ENCODE data around the gene MEGF8.

MEGF8 gene

GRCh38 chr19:42355896-42356295 lies 30.5 kb downstream of the MEGF8 start:
- DNase-seq (ENCODE audit: low spot score), result no peak

DNA sequence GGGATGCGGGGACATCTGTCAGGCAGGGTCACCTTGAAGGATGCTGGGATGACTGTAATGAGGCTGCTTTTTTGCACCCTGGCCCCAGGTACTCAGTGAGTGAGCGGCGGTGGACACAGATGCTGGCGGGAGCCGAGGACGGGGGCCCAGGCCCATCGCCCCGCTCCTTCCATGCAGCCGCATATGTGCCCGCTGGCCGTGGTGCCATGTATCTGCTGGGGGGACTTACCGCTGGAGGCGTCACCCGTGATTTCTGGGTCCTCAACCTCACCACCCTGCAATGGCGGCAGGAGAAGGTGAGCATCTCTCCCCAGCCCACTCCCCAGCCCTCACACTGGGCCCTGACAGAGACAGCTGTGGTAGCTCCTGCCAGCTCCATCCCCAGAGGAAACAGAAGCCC lies 31.3 kb downstream of the MEGF8 start:
- DNase-seq (ENCODE audit: low spot score), result no peak

DNA sequence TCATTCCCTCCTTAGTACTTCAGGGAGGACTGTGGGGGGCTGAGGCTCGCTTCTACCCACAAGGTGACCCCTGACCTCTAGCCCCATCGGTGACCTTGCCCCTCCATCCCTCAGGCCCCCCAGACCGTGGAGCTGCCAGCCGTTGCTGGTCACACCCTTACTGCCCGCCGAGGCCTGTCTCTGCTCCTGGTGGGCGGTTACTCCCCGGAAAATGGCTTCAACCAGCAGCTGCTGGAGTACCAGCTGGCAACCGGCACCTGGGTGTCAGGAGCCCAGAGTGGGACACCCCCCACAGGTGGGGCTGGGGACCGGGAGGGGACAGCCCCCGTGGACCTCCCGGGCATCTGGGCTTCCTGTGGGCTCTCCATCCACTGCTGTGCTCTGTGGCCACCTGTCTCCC lies 31.9 kb downstream of the MEGF8 start:
- DNase-seq (ENCODE audit: low spot score), result no peak

GRCh38 chr19:42360787-42361544 lies 35.5 kb downstream of the MEGF8 start:
- DNase-seq (ENCODE audit: low spot score), result no peak

GRCh38 chr19:42361545-42361910 lies 36.1 kb downstream of the MEGF8 start:
- DNase-seq (ENCODE audit: low spot score), result no peak

- no peak for DNase-seq (ENCODE audit: low spot score)
These were observed 36.9 kb downstream of the MEGF8 start for GRCh38 chr19:42362342-42362741.

GRCh38 chr19:42362891-42363440 lies 37.5 kb downstream of the MEGF8 start:
- DNase-seq (ENCODE audit: low spot score), result no peak

GRCh38 chr19:42363614-42364346 lies 38.3 kb downstream of the MEGF8 start:
- DNase-seq (ENCODE audit: low spot score), result peak; percentile 62

GRCh38 chr19:42366673-42367072 lies 41.2 kb downstream of the MEGF8 start:
- DNase-seq (ENCODE audit: low spot score), result no peak

DNA sequence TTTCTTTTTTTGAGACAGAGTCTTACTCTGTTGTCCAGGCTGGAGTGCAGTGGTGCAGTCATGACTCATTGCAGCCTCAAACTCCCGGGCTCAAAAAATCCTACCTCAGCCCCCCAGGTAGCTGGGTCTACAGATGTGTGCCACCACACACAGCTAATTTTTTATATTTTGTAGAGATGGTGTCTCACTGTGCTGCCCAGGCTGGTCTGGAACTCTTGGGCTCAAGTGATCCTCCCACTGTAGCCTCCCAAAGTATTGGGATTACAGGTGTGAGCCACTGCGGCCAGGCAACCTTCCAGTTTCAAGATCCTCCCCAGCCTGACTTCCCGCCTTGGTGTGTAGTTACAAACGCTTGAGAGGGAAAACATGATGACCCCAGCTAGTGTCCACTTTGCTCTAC lies 42.5 kb downstream of the MEGF8 start:
- no peak for DNase-seq (ENCODE audit: low spot score)

DNA sequence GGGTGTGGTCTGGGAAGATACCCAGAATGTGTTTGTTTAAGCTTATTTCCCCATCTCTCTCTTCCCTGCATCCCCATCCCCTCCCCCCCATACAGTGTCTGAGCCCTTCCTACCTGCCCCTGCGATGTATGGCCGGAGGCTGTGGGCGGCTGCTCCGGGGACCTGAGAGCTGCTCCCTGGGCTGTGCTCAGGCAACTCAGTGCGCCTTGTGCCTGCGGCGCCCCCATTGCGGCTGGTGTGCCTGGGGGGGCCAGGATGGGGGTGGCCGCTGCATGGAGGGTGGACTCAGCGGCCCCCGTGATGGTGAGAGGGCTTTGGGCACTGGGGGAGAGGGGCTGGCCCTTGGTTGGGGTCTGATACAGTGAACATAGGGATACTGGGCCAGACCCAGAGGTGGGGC lies 42.9 kb downstream of the MEGF8 start:
- DNase-seq (ENCODE audit: low spot score), result no peak

DNA sequence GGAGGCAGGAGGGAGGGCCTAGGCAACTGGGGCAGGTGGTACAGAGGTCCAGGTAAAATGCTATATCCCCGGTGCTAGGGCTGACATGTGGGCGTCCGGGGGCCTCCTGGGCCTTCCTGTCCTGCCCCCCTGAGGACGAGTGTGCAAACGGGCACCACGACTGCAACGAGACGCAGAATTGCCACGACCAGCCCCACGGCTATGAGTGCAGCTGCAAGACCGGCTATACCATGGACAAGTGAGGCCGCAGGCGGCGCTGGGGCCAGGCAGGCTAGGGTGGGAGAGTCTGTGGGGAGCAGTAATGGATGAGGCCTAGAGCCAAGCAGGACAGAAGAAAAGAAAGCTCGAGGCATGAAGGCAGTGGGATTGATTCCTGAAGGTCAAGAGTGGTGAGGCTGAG lies 43.3 kb downstream of the MEGF8 start:
- no peak for DNase-seq (ENCODE audit: low spot score)

DNA sequence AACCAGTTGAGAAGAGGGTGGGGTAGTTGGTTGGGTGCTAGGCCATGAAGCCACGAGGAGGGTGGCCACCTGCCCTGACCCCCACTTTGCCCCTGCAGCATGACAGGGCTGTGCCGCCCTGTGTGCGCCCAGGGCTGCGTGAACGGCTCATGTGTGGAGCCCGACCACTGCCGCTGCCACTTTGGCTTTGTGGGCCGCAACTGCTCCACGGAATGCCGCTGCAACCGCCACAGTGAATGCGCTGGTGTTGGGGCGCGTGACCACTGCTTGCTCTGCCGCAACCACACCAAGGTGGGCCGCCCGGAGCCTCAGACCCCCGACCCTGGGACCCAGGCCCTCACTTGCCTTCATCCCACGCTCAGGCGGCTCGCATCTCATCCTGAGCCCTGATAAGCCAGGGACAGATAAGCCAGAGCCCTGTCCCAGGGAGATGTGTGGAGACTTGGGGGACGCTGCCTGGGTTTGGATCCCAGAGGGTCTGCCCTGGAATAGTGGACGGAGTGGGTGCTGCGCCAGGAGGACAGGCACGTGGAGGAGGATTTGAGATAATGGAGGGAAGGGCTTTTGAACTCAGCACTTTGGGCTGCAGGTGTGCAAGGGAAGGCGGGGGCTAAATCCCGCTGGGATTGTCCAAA lies 44.1 kb downstream of the MEGF8 start:
- DNase-seq (ENCODE audit: low spot score), result no peak

DNA sequence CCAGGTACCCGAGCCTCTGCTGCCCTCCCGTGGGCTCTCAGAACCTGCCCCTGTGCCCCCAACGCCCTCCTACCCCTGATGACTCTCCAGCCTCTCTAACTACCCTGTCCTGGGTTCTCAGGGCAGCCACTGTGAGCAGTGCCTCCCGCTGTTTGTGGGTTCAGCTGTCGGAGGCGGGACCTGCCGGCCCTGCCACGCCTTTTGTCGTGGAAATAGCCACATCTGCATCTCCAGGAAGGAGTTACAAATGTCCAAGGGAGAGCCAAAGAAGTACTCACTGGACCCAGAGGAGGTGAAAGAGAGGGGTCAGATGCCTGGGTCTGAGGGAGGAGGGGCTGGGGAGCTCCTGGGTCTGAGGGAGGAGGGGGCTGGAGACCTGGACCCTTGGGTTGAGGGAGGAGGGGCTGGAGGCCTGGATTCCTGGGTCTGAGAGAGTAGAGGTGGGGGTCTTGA lies 44.7 kb downstream of the MEGF8 start:
- no peak for DNase-seq (ENCODE audit: low spot score)

- DNase-seq (ENCODE audit: low spot score), result no peak
These were observed 45.3 kb downstream of the MEGF8 start for GRCh38 chr19:42370626-42371175.

GRCh38 chr19:42374826-42375376 lies 49.5 kb downstream of the MEGF8 start:
- no peak for DNase-seq (ENCODE audit: low spot score)

GRCh38 chr19:42375415-42376176 lies 50.2 kb downstream of the MEGF8 start:
- no peak for DNase-seq (ENCODE audit: low spot score)

GRCh38 chr19:42376177-42376555 lies 50.7 kb downstream of the MEGF8 start:
- no peak for DNase-seq (ENCODE audit: low spot score)

DNA sequence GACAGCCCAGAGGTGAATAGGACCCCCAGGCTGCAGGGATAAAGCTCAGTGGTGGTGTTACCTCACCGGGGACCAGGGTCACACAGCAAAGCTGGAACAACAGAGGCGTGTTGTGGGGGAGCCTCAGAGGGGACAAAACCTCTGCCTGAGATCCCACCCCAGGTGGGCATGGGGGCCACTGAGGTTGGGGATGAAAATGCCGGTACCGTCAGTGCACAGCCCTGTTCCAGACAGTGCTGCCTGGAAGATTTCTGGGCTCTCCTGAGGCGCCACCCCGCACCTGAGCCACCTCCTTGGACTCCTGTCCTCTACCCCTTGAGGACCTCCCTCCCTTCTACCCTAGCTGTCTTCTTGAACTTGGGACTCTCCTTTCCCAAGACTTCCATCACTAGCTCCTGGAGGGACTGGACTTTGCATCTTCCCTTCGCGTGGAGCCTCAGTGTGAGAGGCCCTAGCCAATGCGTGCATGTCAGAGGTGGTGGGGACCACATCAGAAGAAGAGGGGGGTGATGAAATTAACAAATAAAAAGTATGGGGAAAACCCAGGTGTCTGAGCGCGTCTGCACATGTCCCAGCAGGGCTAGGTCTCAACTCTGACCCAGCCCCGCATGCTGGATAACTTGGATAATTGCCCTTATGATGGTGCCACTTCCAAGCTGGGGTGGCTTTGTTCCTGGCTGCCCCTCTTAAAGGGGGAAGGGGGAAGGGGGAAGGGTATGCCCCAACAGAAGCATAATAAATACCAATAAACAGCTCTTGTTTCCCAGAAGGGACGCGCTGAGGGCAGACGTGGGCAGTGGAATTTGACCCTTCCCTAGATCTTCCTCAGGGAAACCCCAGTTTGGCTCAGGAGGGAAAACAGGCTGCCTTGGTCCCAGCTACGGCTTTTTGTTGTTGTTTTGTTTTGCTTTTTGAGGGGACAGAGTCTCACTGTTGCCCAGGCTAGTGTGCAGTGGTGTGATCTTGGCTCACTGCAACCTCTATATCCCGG lies 53.1 kb downstream of the MEGF8 start:
- DNase-seq (ENCODE audit: low spot score), result no peak

DNA sequence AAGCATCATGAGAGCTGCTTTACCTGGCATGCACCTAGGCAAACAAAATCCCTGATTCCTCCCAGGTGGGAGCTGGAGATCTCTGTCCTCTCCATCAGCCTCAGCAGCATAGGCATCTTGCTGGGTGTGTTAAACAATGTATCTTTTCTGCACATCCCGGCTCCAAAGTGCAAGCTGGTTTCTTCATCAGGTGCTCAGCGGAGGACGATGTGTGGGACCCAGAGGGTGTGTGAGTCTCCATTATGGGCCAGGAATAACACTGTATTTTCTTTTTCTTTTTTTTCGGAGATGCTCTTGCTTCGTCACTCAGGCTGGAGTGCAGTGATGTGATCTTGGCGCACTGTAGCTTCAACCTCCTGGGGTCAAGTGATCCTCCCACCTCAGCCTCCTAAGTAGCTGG lies 54.7 kb downstream of the MEGF8 start:
- no peak for DNase-seq (ENCODE audit: low spot score)
